Activated CD4-positive, CD25-positive, alpha-beta regulatory T cell (primary cell): Measurements from ENCODE around the gene RHOXF2.
"Not testable (repeated sequence)": the region's sequence is repeated elsewhere in the genome, so short reads cannot be mapped to it uniquely, and the experiment has no call there.

Source experiments
- DNase-seq, 4 experiments: peaks; one replicate each; lab custom pipeline; 2025; lab: John Stamatoyannopoulos, UW

The RHOXF2 gene, protein sequence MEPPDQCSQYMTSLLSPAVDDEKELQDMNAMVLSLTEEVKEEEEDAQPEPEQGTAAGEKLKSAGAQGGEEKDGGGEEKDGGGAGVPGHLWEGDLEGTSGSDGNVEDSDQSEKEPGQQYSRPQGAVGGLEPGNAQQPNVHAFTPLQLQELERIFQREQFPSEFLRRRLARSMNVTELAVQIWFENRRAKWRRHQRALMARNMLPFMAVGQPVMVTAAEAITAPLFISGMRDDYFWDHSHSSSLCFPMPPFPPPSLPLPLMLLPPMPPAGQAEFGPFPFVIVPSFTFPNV

DNA sequence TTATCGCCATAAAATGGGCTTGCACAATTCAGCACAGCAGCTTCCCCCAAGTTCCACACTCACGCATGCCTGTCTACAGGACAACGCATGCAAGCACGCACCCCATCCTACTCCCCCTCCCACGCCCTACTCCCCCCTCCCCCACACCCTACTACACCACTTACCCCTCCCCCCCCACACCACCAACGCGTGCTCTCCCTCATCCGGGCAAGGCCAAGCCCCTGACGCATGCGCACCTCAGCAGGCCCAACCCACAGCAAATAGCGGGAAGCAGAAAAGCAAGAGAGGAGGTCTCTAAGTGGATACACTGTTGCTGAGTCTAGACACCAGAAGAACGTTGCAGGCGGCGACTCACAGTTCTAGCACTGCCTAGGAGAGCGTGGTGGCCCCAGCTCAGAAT, at the start of gene RHOXF2:
TSS of gene RHOXF2 (plus strand) at position 301 of the 400 bp plus-strand sequence. CDS start 138 bp downstream, outside the sequence.
- not testable (repeated sequence) for DNase-seq

DNA sequence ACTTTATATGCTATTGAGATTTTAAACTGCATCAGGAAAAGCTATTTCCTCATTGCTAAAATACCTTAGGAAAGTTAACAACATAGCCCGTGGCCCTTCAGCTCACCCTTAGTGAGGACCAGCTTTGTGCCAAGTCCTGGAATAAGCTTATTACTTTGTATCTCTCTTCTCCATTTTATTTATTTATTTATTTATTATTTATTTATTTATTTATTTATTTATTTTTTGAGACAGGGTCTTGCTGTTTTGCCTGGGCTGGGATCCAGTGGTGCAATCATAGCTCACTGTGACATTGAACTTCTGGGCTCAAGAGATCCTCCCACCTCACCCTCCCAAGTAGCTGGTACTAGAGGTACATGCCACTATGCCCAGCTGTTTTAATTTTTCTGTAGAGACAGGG, 49.0 kb upstream of the RHOXF2 start:
- no peak for DNase-seq

DNA sequence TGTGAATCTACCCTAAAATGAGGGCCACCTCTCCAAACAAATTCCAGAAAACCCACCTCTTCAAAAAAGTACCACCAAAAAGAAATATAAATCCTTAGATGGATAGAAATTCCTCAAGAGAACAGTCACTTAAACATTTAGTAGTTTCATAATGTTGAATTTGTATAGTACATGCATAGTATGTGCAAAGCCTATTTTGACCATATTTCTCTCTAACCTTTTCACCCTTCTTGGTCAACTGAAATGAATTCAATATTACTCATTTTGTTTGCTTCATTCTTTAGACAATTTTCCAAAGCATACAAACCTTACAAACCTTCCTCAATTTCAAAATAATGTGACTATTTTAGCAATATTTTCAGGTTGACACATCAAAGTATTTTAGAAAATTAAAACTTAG, 46.8 kb upstream of the RHOXF2 start:
- DNase-seq, result no peak

- no peak for DNase-seq
These were observed 42.9 kb upstream of the RHOXF2 start, which contains the start of gene RHOXF1 for GRCh38 chrX:120115438-120115963. RHOXF1 (minus strand) TSS chrX:120115913; CDS start chrX:120115862, 51 bp downstream.

DNA sequence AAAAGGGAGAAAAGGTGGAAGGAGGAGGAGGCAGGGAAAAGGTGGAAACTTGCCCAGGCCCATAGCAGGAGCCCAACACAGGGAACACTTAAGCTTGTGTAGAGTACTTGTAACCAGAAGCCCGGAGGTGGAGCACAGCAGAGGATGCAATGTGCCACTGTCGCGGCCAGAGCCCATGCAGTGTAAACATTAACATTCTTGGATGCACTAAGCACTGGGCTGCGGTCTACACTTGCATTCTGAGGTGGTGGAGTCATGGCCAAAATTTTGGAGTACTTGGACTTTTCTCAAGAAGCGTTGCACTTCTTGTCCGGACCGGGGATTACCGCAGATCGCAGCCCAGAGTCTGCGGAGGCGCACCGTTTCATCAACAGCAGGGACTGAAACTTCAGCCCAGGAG, 38.2 kb upstream of the RHOXF2 start:
- DNase-seq, result no peak

GRCh38 chrX:120125444-120125843, 33.0 kb upstream of the RHOXF2 start:
- DNase-seq, result no peak

GRCh38 chrX:120128306-120128846, 30.0 kb upstream of the RHOXF2 start:
- not testable (repeated sequence) for DNase-seq

- DNase-seq, result no peak
These were observed 22.3 kb upstream of the RHOXF2 start for GRCh38 chrX:120136128-120136527.

GRCh38 chrX:120136840-120137239, 21.6 kb upstream of the RHOXF2 start:
- no peak for DNase-seq

DNA sequence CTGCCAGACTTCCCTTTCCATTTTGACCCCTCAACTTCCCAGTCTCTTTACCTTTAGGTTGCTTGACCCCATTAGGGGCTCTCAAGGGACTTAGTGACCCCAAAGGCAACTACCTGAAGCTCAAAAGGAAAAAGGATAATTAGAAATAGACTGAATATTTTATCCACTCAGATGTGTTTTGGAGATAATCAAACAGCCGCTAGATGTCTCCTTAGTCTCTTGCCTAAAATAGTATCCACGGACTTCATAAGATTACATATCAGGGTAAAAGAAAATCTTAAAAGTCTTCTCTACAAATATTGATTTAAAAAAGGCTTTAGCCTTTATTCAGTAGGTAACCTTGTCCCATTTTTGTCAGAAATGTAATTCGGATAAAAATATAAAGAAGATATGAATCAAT, 21.0 kb upstream of the RHOXF2 start:
- DNase-seq, result no peak

- DNase-seq, result no peak
These were observed 18.0 kb upstream of the RHOXF2 start for GRCh38 chrX:120140293-120140981.

GRCh38 chrX:120144178-120144844, 14.1 kb upstream of the RHOXF2 start:
- no peak for DNase-seq

DNA sequence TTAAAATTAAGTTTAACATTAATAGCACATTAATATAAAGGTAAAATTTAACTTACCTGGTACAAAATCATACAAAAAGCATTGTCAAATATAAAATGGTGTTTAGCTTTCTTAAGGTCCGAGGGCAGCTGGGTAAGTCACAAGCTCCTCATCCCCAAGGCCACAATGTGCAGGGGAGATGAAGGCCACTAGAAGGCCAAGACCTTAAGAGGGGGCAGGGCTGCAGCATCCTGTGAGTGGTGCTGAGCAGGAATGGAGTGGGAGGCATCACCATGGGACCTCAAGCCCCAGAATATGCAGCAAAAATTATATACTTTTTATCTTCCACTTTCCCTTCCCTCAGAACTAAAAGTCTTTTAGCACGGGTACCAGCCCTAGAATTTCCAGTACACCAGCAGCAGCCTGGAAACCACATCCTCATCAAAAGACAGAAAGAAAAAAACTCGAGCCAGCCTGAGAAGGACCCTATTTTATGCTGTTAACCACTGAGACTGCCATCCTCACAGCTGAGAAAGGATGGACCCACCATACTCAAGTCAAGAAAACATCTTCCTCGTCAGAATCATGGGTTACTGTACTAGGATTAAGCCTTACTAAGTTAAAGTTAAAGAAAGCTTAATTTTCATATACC, 13.0 kb upstream of the RHOXF2 start:
- no peak for DNase-seq

- DNase-seq, result not testable (repeated sequence)
These were observed 12.1 kb upstream of the RHOXF2 start for GRCh38 chrX:120146323-120146722.

DNA sequence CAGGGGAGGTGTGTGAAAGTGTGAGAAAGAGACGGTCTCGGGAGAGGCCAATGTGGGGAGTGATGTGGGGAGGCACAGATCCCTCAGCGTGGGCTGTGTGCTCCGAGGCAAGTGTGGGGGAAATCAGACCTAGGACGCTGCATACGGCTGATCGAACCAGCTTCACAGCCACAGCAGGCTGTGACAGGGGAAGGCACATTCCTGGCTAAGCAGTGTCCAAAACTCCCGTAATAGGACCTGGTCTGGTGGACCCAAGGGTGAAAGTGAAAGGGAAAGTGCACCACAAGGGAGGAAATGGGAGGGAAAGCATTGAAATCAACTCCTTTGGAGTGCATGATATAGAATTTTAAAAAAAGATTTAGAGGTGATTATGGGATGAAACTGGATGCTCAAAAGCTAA, 10.9 kb upstream of the RHOXF2 start:
- DNase-seq, result no peak

DNA sequence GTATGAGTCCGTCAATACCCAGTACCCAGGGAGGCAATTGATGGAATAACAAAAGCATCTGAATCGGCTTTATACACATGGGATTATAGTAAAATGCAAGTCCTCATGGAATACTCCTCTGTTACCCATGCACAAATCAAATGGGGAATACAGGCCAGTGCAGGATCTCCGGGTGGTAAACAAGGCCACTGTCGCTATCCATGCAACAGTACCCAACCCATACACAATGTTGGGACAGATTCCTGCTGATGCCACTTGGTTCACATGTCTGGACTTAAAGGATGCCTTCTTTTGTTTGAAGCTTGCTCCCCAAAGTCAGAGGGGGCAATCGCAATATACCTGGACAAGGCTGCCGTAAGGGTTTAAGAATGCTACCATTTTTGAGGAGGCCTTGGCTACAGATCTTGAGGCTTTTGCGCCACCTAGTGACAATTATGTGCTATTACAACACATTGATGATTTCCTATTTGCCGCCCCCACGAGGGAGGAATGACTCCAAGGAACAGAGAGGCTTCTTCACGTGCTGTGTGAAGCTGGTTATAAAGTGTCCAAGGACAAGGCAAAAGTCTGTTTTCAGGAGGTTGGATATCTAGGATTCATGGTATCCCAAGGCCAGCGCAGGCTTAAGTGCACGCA, 8.2 kb upstream of the RHOXF2 start:
- not testable (repeated sequence) for DNase-seq

- DNase-seq, result not testable (repeated sequence)
These were observed 673 bp downstream of the RHOXF2 start for GRCh38 chrX:120159086-120159485.

- DNase-seq, result not testable (repeated sequence)
These were observed 34.8 kb downstream of the RHOXF2 start for GRCh38 chrX:120193254-120193653.

GRCh38 chrX:120193720-120194119, 35.3 kb downstream of the RHOXF2 start:
- DNase-seq, result not testable (repeated sequence)

DNA sequence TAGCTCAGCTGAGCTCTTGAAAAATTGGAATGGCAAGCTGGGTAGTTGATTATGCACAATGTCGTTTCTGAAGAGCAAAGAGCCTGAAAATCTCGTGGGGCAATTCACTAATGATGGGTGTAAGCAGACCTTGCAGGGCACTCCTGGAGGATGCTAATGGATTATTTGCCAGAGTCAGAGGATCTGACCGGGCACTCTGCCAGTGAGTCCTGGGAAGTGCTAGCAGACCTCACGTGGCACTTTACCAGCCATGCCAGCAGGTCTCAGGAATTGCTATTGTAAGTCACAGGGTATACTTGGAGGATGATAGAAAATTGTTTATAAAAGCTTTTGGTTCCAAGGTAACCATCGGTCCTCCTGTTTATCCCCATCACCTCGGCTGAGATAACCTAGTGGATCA, 37.4 kb downstream of the RHOXF2 start:
- DNase-seq, result not testable (repeated sequence)

GRCh38 chrX:120196626-120197283, 38.3 kb downstream of the RHOXF2 start:
- not testable (repeated sequence) for DNase-seq
